Cerebellar cortex (tissue), 1 donor: ENCODE results near the gene CARD19.
"Not testable (repeated sequence)": the region's sequence is repeated elsewhere in the genome, so short reads cannot be mapped to it uniquely, and the experiment has no call there.

Source experiments
- DNase-seq: peaks from one replicate; pipeline ENCODE4 v3.0.0-alpha.2; 2015; ENCODE audit warnings: low spot score

Gene CARD19

DNA sequence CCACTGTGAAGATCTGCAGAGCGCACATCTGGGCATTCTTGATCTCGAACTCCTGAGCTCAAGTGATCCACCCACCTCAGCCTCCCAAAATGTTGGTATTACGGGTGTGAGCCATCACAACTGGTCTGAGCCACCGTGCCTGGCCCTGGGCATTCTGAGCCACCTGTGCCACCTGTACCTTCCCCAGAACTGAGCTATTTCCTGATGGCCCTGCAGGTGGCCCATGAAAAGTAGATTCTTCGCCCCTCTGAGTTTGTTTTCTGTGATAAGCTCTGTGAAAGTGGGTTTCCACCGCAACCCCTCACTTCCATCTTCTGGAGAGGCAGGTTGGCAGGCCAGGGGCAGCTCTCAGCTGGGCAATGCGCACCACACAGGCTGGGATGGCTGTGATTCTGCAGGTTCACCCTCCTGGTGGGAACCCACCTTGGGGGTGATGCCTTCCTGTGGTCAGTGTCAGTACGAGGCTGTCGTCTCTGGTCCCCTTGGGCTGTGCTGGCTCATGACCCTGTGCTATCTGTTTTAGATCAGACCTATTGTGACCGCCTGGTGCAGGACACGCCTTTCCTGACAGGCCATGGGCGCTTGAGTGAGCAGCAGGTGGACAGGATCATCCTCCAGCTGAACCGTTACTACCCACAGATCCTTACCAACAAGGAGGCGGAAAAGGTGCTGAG, 11.3 kb downstream of the CARD19 start:
- no peak for DNase-seq

GRCh38 chr9:93107825-93108161, 11.8 kb downstream of the CARD19 start:
- no peak for DNase-seq

DNA sequence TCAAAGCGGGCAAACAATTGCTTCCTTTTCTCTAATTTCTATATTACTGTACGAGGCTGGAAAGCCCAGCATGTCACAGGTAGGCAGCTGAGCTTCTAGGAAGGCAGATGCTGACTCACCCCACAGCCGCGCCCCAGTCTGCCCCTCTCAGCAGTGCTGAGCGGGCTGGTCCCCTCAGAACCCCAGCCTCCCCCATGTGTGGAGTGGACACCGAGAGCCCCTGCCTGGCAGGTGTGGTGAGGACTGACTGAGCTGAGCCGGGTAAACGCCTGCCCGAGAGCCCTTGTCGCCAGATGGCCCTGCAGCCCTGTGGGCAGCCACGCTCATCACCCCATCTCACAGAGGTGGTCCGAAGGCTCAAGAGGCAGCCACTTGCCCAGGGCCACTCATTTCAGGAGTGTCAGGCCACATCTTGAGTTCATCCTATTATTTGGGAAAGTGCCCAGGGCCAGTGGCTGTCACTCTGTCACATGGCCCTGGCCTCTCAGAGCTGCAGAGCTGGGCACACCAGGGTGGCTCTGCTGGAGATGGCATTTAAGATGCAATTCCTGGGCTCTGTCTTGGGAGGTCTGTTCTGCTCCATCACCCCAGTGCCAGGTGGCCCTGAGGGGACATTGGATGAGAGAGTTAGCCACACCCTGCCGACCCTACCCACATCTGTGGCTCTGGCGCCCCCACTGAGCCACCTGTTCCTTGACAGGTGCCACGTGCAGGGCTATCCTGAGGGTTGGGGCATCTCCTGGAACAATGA, 12.4 kb downstream of the CARD19 start:
- no peak for DNase-seq

GRCh38 chr9:93110311-93110855, 14.4 kb downstream of the CARD19 start:
- no peak for DNase-seq

- no peak for DNase-seq
Observed at GRCh38 chr9:93111001-93111370, 15.0 kb downstream of the CARD19 start.

DNA sequence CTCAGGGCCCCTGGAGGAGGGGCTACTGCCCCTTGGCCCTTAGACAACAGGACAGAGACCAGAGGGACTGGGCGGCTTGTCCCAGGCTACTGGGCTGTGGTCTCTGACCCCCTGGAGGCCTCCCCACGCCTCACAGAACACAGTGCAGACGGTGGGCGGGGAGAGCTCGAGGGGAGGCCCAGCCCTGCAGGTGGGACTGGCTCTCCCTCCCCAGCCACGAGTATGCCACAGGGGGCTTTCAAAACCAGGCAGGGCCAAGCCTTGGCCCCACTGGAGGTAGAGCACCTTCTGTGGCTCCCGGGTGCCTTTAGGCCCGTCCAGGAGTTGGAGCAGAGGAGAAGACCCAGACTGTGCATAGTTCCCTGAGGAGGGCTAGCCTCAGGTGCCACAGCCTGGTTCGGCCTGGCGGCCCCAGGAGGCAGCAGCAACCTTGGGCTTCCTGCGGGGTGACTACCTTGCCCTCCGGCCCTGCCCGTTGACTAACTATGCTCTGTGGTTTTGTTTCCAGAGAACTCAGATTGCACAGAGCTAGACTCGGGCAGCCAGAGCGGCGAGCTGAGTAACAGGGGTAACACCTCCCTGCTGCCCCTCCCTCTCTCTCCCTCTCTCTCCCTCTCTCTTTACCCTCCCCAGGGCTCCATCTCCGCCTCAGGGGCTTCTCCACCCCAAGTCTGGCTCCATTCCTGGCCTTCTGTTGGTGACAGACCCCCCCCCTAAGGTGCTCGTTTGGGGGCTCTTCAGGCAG, 15.5 kb downstream of the CARD19 start:
- DNase-seq: no peak

GRCh38 chr9:93112116-93112863, 16.3 kb downstream of the CARD19 start:
- DNase-seq: no peak

DNA sequence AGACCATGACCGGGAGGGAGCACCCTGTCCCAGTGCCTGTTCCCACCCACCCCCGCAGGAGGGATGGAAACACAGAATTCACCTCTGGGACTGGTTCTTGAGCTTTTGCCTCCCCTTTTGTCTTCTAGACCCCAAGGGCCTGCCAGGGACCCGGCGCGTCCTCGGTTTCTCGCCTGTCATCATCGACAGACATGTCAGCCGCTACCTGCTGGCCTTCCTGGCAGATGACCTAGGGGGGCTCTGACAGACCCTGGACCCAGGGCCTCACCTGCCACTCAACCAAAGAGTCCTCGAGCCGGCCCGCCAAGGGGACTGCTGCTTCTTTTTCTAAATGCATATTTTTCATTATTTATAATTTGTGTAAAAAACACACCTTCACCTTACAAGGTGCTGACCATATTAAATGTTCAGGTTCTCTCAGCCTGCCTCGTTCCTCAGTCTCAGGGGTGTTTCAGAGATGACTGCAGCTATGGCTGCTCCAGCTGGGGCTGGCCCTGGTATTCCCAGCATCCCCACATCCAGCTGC, 16.9 kb downstream of the CARD19 start:
- DNase-seq: no peak

DNA sequence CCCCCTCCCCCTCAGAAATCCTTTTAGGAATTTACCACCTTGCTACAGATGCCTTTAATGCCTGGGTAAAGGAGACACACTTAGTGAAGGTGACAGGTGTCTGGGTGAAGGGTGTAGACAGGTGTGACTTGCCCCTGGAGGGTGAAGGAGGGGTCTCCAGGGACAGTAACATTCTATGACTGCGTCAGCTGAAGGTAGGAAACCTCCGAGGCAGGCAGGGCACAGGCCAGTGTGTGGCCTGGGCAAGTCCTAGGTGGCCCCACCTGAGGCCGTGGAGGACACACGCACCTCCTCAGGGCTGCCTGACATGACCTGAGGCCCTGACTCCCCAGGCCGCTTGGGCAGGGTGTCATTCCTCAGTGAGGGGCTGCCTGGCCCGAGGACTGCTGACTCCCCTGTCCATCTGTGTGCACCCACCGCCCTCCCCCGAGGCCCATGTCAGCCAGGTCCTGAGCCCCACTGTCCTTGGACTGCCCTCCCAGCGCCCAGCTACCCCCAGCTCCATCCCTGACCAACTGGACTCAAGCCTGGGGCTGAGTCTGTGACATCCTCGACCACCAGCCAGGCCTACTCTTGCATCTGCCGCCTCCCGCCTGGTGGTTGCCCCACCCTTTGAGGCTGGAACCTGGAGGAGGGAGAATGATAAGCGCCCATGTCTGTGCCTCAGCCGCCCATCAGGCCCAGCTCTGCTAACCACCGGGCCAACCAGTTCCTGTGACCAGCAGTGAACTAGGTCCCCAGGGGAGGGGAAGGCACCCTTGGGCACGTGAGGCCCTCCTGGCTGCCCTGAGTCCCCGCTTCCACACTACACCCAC, 18.4 kb downstream of the CARD19 start:
- DNase-seq: no peak

DNA sequence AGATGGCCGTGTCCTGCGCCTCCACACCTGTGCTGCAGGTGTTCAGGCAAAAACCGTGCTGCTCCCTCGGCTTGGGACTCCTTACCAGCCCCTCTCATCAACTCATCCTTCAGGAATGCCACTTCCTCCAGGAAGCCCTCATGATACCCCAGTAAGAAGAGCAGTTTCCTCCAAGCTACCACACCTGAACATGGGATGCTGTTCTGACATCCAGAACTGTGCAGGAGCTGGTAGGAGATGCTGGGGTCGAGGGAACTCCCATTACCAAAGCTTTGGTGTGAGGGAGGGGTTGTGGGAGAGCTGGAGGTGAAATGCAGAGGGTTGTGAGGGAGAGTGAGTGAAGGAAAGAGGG, 18.9 kb downstream of the CARD19 start:
- no peak for DNase-seq

GRCh38 chr9:93115486-93116071, 19.6 kb downstream of the CARD19 start:
- no peak for DNase-seq

GRCh38 chr9:93116072-93116961, 20.3 kb downstream of the CARD19 start:
- no peak for DNase-seq

- not testable (repeated sequence) for DNase-seq
Observed at GRCh38 chr9:93117521-93117920, 21.5 kb downstream of the CARD19 start.

- no peak for DNase-seq
Observed at GRCh38 chr9:93117924-93118862, 22.2 kb downstream of the CARD19 start.

- DNase-seq: peak; percentile 43
Observed at GRCh38 chr9:93118863-93119702, 23.1 kb downstream of the CARD19 start.

GRCh38 chr9:93119703-93119952, 23.6 kb downstream of the CARD19 start:
- no peak for DNase-seq

DNA sequence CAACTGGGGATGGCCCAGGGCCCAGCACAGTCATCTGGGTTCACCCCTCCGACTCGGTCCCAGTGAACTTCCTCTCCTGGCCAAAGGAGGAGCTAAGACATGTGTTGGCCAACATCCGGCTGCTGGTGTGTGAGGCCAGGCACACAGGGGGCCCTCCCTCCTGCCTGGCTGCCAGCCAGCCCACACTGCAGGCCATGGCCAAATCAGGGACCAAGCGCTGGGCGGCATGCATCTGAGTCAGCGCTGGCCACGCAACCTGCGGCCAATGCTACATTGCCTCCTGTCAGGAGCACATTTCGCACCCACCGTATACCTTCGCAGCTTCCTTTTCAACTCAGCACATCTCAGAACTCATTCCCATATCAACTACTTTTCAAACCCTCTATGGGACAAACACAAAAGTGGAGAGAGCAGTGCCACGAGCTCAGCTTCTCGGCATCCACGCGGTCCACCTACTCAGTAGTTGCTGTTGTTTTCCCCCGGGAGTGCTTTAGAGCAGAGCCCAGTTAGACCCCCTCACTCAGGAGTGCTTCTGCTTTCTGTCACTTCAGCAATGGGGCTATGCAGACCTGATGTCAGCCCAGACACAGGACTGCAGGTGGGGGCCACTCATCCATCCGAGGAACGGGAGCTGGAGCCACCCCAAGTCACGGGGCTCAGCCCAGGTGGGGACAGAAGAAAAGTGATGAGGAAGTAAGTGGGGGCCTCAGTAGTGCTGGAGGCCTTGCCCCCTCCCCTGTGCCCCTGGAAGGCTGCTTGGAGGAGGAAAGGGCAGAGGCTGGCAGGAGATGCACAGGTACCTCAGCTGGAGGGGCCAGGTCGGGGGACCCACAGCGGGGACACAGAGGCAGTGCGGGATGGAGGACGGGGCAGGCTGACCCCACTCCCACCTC, 24.2 kb downstream of the CARD19 start:
- DNase-seq: peak; percentile 48
